Mucosa of descending colon (tissue), 3 donors: ENCODE results near the gene ACOX2. TPM values are rescaled to one million over a fixed set of nuclear protein-coding genes. Genes with fewer than 3 reads are reported as not detected.
"Not testable (repeated sequence)": the region's sequence is repeated elsewhere in the genome, so short reads cannot be mapped to it uniquely, and the experiment has no call there.

Experiments used
- ATAC-seq: fragments of 200-7000 bp; cut with Tn5 transposase; one replicate; pipeline ENCODE4 v1.9.1; 2020; ENCODE audit warnings: mild to moderate bottlenecking, moderate library complexity
- DNase-seq, 3 donors: peaks; one replicate each; pipeline ENCODE4 v3.0.0-alpha.2; 2020
- H3K36me3 ChIP-seq: fragments of 200-600 bp; one replicate; pipeline ENCODE4 v1.8.0; 2021; ENCODE audit warnings: low read depth, mild to moderate bottlenecking
- H3K4me1 ChIP-seq: fragments of 200-600 bp; one replicate; pipeline ENCODE4 v1.8.0; 2021; ENCODE audit warnings: low read depth, mild to moderate bottlenecking
- H3K4me3 ChIP-seq: fragments of 200-600 bp; one replicate; pipeline ENCODE4 v1.8.0; 2021; ENCODE audit warnings: mild to moderate bottlenecking
- H3K9me3 ChIP-seq: fragments of 200-600 bp; one replicate; pipeline ENCODE4 v1.8.0; 2021; ENCODE audit warnings: mild to moderate bottlenecking
- intact Hi-C, 2 donors: fragments of 100-400 bp; cut with DNase I in 1 of 2; cut with micrococcal nuclease in 1 of 2; formaldehyde crosslinking; loops; one replicate each; pipeline versions ENCODE4 v1.11.0 to v1.11.1; 2022; cut with DNase I, micrococcal nuclease
- total RNA-seq, 3 donors: library from RNA; stranded (reverse); fragmentation: NEBNext Ultra II Directional in 2 of 3; extraction: Animal tissue kit (Norgen Biotek cat#: 25700) in 2 of 3; gene quantifications; one replicate each; pipeline versions ENCODE4 v1.2.1 to v1.2.4, GENCODE V29; 2021 to 2023
- TF ChIP-seq, protein P1 (sequence below): fragments of 200-600 bp; IDR thresholded peaks from one replicate; pipeline ENCODE4 v1.8.0; 2022; ENCODE audit warnings: antibody characterized with exemption, mild to moderate bottlenecking
- donor health status: DM: no; HTN: no; CAD: no; lungs with moderate emphysema.
- donor health status: DM: no; HTN: no; CAD: no.
- donor health status: DM: no; HTN: yes; CAD: no.

Gene ACOX2
- total RNA-seq, 3 donors from 2014 or later: 34.8 to 51.2 (median 48.9) TPM

DNA sequence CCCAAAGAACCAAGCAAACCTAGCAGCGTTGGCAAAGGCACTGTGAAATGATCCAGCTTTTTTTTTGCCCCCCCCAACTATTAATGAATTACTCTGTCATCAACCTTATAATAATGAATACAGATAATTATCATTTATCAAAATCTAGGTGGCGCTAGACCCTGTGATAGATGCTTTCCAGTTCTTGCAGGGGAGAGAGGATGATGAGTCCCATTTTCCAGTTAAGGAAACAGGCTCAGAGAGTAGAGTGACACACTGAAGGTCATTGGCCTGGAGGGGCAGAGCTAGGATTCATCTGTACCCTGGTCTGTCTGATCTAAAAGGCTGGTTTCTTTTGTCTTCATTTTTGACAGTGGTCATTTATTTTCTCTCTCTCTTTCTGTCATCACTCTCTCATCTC lies 5.0 kb downstream of the ACOX2 start:
- ATAC-seq: no peak
- no peak for DNase-seq
- intact Hi-C loops: loop anchor here in 1 of 2 donors (10.0 kb wide), 1 partner anchor 97 kb away; the partner anchor contains the start of gene PDHB
- Histone ChIP-seq H3K36me3 (no peaks in the 10 kb centered on the region), H3K4me3 (no peak overlapping the region), H3K4me1 (peaks cover 31% of the 10 kb centered on the region), H3K9me3 (no peaks in the 10 kb centered on the region)
- TF ChIP-seq, protein P1, sequence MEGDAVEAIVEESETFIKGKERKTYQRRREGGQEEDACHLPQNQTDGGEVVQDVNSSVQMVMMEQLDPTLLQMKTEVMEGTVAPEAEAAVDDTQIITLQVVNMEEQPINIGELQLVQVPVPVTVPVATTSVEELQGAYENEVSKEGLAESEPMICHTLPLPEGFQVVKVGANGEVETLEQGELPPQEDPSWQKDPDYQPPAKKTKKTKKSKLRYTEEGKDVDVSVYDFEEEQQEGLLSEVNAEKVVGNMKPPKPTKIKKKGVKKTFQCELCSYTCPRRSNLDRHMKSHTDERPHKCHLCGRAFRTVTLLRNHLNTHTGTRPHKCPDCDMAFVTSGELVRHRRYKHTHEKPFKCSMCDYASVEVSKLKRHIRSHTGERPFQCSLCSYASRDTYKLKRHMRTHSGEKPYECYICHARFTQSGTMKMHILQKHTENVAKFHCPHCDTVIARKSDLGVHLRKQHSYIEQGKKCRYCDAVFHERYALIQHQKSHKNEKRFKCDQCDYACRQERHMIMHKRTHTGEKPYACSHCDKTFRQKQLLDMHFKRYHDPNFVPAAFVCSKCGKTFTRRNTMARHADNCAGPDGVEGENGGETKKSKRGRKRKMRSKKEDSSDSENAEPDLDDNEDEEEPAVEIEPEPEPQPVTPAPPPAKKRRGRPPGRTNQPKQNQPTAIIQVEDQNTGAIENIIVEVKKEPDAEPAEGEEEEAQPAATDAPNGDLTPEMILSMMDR: no peak

DNA sequence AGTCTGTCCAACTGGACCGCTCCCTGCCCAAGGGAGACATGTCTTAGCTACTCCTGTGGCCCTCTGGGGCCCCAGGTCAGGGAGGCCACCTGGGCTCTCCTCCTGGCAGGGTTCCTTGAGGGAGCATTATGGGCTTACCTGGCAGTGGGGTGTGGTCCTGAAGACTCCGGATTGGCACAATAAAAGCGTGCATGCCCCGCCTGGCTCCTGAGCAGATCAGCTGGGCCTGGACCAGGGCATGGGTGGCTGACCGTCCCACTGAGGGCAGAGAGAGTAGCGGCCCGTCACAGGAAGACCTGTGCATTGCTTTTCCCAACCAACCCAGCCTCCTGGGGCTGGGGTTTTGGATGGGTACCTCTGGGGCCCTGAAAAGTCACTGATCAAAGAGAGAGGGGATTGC lies 5.4 kb downstream of the ACOX2 start:
- intact Hi-C loops: loop anchor here in 1 of 2 donors (10.0 kb wide), 1 partner anchor 97 kb away; the partner anchor contains the start of gene PDHB
- TF ChIP-seq, protein P1: no peak
- ATAC-seq: no peak
- DNase-seq: peak; percentile 43 to 59 (median 53)
- no peaks in the 10 kb centered on the region for H3K36me3 ChIP-seq
- no peak overlapping the region for H3K4me3 ChIP-seq
- peaks cover 27% of the 10 kb centered on the region for H3K4me1 ChIP-seq
- H3K9me3 ChIP-seq: no peaks in the 10 kb centered on the region

- DNase-seq: no peak
- TF ChIP-seq, protein P1: no peak
- peaks cover 16% of the 10 kb centered on the region for H3K4me1 ChIP-seq
- ATAC-seq: no peak
- H3K9me3 ChIP-seq: no peaks in the 10 kb centered on the region
- intact Hi-C loops: loop anchor here in 1 of 2 donors (10.0 kb wide), 1 partner anchor 96 kb away; the partner anchor contains the start of gene PDHB
- no peaks in the 10 kb centered on the region for H3K36me3 ChIP-seq
- H3K4me3 ChIP-seq: no peak overlapping the region
Measured at GRCh38 chr3:58530354-58530865, 6.6 kb downstream of the ACOX2 start.

- H3K4me1 ChIP-seq: peaks cover 9% of the 10 kb centered on the region
- DNase-seq (peak in 2 of 3 donors; percentile 35 to 43), ATAC-seq (no peak)
- TF ChIP-seq, protein P1: no peak
- H3K4me3 ChIP-seq: no peak overlapping the region
- H3K9me3 ChIP-seq: no peaks in the 10 kb centered on the region
- intact Hi-C loops: loop anchor here in 1 of 2 donors (10.0 kb wide), 1 partner anchor 95 kb away; the partner anchor contains the start of gene PDHB
- no peaks in the 10 kb centered on the region for H3K36me3 ChIP-seq
Measured at GRCh38 chr3:58529516-58530353, 7.3 kb downstream of the ACOX2 start.

DNA sequence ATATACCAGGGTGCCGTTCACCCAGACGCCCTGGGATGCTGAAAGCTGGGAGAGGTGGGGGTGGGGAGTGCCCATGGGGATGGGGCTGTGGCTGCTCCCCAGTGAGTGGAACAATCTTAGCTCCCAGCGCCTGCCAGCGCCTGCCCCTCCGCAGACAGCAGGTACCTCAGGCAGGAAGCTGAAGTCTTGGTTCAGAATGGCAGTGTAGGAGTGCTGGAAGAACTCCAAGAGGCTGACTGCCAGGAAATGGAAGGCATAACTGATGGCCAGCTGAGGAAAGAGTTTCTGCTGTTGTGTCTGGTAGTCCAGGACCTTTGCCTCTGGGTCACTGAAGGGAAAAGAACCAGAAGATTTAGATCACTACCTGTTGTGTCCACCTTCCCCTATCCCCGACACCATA lies 8.4 kb downstream of the ACOX2 start:
- intact Hi-C loops: no loop called here
- ATAC-seq: peak; percentile 51
- DNase-seq: peak in 2 of 3 donors; percentile 40 to 81
- H3K4me1 ChIP-seq: peaks cover 8% of the 10 kb centered on the region
- TF ChIP-seq, protein P1: no peak
- no peaks in the 10 kb centered on the region for H3K36me3 ChIP-seq
- no peak overlapping the region for H3K4me3 ChIP-seq
- no peaks in the 10 kb centered on the region for H3K9me3 ChIP-seq

GRCh38 chr3:58527440-58527839 lies 9.6 kb downstream of the ACOX2 start:
- H3K36me3 ChIP-seq, ATAC-seq, H3K9me3 ChIP-seq, intact Hi-C loops, H3K4me3 ChIP-seq, H3K4me1 ChIP-seq, DNase-seq: not testable (repeated sequence)
